Measurements from ENCODE around the gene FGD2. TPM values are rescaled to one million over a fixed set of nuclear protein-coding genes. Genes with fewer than 3 reads are reported as not detected.

Gene FGD2
- total and polyA plus RNA-seq, 10 of the 15 experiments (the other 5 are each of a cell fraction or from before 2014, with no cell fraction given) = 5.2 to 88.1 (median 33.2) TPM

DNA sequence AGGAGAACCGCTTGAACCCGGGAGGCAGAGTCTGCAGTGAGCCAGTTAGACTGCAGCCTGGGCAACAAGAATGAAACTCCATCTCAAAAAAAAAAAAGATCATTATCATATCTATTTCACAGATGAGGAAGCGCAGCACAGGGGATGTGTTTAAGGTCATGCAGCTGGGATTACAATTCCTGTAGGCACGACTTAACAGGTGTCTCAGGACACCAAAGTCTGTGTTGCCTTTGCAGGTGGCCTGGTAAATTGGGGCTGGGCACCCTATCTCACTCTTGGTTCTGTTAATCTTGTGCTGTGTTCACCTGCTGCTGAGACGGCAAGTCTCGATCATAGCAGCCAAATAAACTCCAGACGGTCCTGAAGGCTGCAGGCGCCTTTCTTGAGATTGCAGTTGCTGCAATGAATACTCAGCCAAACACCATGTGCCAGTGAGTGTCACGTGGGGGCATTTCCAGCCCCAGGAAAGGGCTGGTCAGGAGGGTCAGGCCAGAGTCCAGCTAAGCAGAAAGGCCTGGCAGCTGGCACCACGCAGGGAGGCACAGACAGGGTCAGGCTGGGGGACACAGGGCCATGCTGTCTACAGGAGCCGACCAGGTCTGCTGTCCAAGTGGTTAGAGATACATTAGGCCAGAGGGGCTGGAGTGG lies 55.8 kb downstream of the FGD2 start:
- in situ Hi-C loops (cut with MboI) (no loop called here), intact Hi-C loops (cut with micrococcal nuclease; ENCODE audit: unreplicated experiment) (no loop called here)
- Histone ChIP-seq H3K4me1 (ENCODE audit: control insufficient read depth, insufficient read depth, low read length) (no peaks in the 10 kb centered on the region), H3K27me3 (replicated peaks in 1 of 2; ENCODE audit: control insufficient read depth in 2 of 2, insufficient read depth in 2 of 2, low read length in 1 of 2) (no peaks in the 10 kb centered on the region), H3K27ac (ENCODE audit: control insufficient read depth, insufficient read depth) (no peak overlapping the region), H3K4me3 (no peak overlapping the region), H4K20me1 (ENCODE audit: control insufficient read depth, insufficient read depth) (no peaks in the 10 kb centered on the region), H3K36me3 (ENCODE audit: control insufficient read depth in 2 of 2, insufficient read depth in 2 of 2, low read length in 1 of 2) (no peaks in the 10 kb centered on the region), H3K79me2 (ENCODE audit: control insufficient read depth, insufficient read depth, low read length) (no peaks in the 10 kb centered on the region), H2AFZ (ENCODE audit: control insufficient read depth, low read depth, low read length) (no peak overlapping the region), H3K9me3 (replicated peaks; ENCODE audit: control insufficient read depth, insufficient read depth, low read length) (no peaks in the 10 kb centered on the region), H3K9ac (ENCODE audit: control insufficient read depth, insufficient read depth, low read length) (no peak overlapping the region), H3K4me2 (ENCODE audit: control insufficient read depth, insufficient read depth) (no peak overlapping the region)
- WGBS (ENCODE audit: insufficient coverage, insufficient replicate concordance, low lambda C conversion rate, missing lambda C conversion rate) = 68% methylated on average over 11 of the region's 11 CpGs
- DNase-seq (ENCODE audit: low read depth, low spot score) = no peak
- no TSS peak for BruUV-seq (replicated peaks)
- ATAC-seq = no peak
- CTCF ChIA-PET = interaction anchor here (0.7 kb wide), 1 partner anchor 169 kb away, joined by 3 read pairs; no protein-coding TSS in a partner anchor
- RAD21 ChIA-PET (ENCODE audit: unreplicated experiment) = interaction anchor here (2.8 kb wide), 1 partner anchor 111 kb away, joined by 9 read pairs; no protein-coding TSS in a partner anchor
- SMC1A ChIA-PET (ENCODE audit: uncharacterized antibody, unreplicated experiment) = interaction anchor here (0.6 to 1.2 kb wide), 3 partner anchors 16 to 115 kb away, joined by 3 read pairs; no protein-coding TSS in a partner anchor
- POLR2A ChIA-PET = no interaction called here
- FAIRE-seq = no peak
- TF ChIP-seq RAD51 (IDR thresholded peaks at IDR 0.05) (no peak), SREBF2 (IDR thresholded peaks at IDR 0.05; ENCODE audit: low read length) (no peak), HDGF (IDR thresholded peaks at IDR 0.05) (no peak), CHD1 (IDR thresholded peaks at IDR 0.05; ENCODE audit: low read depth, low read length) (no peak), ESRRA (IDR thresholded peaks at IDR 0.05; ENCODE audit: low read length) (no peak), RAD21 (IDR thresholded peaks at IDR 0.05; ENCODE audit: insufficient read depth, low read depth, low read length) (no peak), IKZF1 (conservative IDR thresholded peaks at IDR 0.05) (no peak), CREB1 (IDR thresholded peaks at IDR 0.05; ENCODE audit: low read depth) (no peak), NFIC (IDR thresholded peaks at IDR 0.05; ENCODE audit: low read depth, low read length) (no peak)
- TF ChIP-seq, protein P1, sequence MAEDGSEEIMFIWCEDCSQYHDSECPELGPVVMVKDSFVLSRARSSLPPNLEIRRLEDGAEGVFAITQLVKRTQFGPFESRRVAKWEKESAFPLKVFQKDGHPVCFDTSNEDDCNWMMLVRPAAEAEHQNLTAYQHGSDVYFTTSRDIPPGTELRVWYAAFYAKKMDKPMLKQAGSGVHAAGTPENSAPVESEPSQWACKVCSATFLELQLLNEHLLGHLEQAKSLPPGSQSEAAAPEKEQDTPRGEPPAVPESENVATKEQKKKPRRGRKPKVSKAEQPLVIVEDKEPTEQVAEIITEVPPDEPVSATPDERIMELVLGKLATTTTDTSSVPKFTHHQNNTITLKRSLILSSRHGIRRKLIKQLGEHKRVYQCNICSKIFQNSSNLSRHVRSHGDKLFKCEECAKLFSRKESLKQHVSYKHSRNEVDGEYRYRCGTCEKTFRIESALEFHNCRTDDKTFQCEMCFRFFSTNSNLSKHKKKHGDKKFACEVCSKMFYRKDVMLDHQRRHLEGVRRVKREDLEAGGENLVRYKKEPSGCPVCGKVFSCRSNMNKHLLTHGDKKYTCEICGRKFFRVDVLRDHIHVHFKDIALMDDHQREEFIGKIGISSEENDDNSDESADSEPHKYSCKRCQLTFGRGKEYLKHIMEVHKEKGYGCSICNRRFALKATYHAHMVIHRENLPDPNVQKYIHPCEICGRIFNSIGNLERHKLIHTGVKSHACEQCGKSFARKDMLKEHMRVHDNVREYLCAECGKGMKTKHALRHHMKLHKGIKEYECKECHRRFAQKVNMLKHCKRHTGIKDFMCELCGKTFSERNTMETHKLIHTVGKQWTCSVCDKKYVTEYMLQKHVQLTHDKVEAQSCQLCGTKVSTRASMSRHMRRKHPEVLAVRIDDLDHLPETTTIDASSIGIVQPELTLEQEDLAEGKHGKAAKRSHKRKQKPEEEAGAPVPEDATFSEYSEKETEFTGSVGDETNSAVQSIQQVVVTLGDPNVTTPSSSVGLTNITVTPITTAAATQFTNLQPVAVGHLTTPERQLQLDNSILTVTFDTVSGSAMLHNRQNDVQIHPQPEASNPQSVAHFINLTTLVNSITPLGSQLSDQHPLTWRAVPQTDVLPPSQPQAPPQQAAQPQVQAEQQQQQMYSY (CRISPR knock-in tag; IDR thresholded peaks at IDR 0.05) = no peak
- TF ChIP-seq, protein P2, sequence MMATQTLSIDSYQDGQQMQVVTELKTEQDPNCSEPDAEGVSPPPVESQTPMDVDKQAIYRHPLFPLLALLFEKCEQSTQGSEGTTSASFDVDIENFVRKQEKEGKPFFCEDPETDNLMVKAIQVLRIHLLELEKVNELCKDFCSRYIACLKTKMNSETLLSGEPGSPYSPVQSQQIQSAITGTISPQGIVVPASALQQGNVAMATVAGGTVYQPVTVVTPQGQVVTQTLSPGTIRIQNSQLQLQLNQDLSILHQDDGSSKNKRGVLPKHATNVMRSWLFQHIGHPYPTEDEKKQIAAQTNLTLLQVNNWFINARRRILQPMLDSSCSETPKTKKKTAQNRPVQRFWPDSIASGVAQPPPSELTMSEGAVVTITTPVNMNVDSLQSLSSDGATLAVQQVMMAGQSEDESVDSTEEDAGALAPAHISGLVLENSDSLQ (IDR thresholded peaks at IDR 0.05) = no peak
- TF ChIP-seq, protein P3, sequence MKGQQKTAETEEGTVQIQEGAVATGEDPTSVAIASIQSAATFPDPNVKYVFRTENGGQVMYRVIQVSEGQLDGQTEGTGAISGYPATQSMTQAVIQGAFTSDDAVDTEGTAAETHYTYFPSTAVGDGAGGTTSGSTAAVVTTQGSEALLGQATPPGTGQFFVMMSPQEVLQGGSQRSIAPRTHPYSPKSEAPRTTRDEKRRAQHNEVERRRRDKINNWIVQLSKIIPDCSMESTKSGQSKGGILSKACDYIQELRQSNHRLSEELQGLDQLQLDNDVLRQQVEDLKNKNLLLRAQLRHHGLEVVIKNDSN (IDR thresholded peaks at IDR 0.05; ENCODE audit: borderline replicate concordance, extremely low read length, insufficient read depth, low read depth, low read length) = no peak
- TF ChIP-seq, protein P4, sequence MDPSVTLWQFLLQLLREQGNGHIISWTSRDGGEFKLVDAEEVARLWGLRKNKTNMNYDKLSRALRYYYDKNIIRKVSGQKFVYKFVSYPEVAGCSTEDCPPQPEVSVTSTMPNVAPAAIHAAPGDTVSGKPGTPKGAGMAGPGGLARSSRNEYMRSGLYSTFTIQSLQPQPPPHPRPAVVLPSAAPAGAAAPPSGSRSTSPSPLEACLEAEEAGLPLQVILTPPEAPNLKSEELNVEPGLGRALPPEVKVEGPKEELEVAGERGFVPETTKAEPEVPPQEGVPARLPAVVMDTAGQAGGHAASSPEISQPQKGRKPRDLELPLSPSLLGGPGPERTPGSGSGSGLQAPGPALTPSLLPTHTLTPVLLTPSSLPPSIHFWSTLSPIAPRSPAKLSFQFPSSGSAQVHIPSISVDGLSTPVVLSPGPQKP (IDR thresholded peaks at IDR 0.05; ENCODE audit: low read depth, low read length) = no peak
